Peyer's patch (tissue), 4 donors: ENCODE results near the gene BHLHA15. TPM values are rescaled to one million over a fixed set of nuclear protein-coding genes. Genes with fewer than 3 reads are reported as not detected.

Experiments used
- DNase-seq, 3 donors: peaks; one replicate each; pipeline ENCODE4 v3.0.0-alpha.2; 2017 to 2019
- H3K27ac ChIP-seq, 4 donors: fragments of 200-600 bp; sonication (generic); one replicate each; pipeline ENCODE4 v1.5.1; 2016 to 2019
- H3K27me3 ChIP-seq, 2 donors: fragments of 200-600 bp; sonication (generic); one replicate each; pipeline ENCODE4 v1.5.1; 2019
- H3K36me3 ChIP-seq, 3 donors: fragments of 200-600 bp; sonication (generic); one replicate each; pipeline ENCODE4 v1.5.1; 2016 to 2019
- H3K4me1 ChIP-seq, 4 donors: fragments of 200-600 bp; sonication (generic); one replicate each; pipeline ENCODE4 v1.5.1; 2016 to 2019
- H3K4me3 ChIP-seq, 4 donors: fragments of 200-600 bp; sonication (generic); 1 replicate in 3 of 4; 2 replicates in 1 of 4; pipeline ENCODE4 v1.5.1; 2016 to 2019; ENCODE audit warnings: mild to moderate bottlenecking in 1 of 4
- H3K9me3 ChIP-seq, 4 donors: fragments of 200-600 bp; sonication (generic); one replicate each; pipeline ENCODE4 v1.5.1; 2016 to 2019; ENCODE audit warnings: mild to moderate bottlenecking in 1 of 4
- CTCF ChIP-seq, 6 experiments: fragments of 450-650 bp in 4 of 6; fragments of 200-600 bp in 2 of 6; sonication (generic) in 1 of 6; IDR thresholded peaks; one replicate each; pipeline ENCODE4 v1.5.1; 2017 to 2019; ENCODE audit warnings: antibody characterized with exemption in 6 of 6, mild to moderate bottlenecking in 3 of 6, moderate library complexity in 1 of 6
- POLR2A ChIP-seq, 2 donors: fragments of 450-650 bp; IDR thresholded peaks; one replicate each; pipeline ENCODE4 v1.5.1; 2017; ENCODE audit warnings: antibody characterized with exemption in 2 of 2, mild to moderate bottlenecking in 2 of 2, moderate library complexity in 2 of 2
- total RNA-seq, 4 donors: library from RNA; depleted of rRNA; stranded (reverse); fragments of >200 nt; gene quantifications; one replicate each; pipeline ENCODE4 v1.1.0, GENCODE V29; 2016

The BHLHA15 gene
- total RNA-seq, 4 donors from 2014 or later: 1.6 to 9.9 TPM; not detected in 2

- TF ChIP-seq POLR2A (IDR thresholded peaks at IDR 0.05): no peak
- TF ChIP-seq CTCF (IDR thresholded peaks at IDR 0.05): no peak
- Histone ChIP-seq H3K27me3 (no peaks in the 10 kb centered on the region), H3K4me1 (no peaks in the 10 kb centered on the region), H3K4me3 (no peak overlapping the region), H3K9me3 (no peaks in the 10 kb centered on the region), H3K27ac (no peak overlapping the region), H3K36me3 (peaks cover 0 to 66% (median 0%) of the 10 kb centered on the region in 3 donors)
- DNase-seq: no peak
Measured at GRCh38 chr7:98194672-98195457, 16.4 kb upstream of the BHLHA15 start.

- TF ChIP-seq POLR2A (IDR thresholded peaks at IDR 0.05) (no peak), CTCF (IDR thresholded peaks at IDR 0.05) (no peak)
- Histone ChIP-seq H3K4me1 (no peaks in the 10 kb centered on the region), H3K27ac (no peak overlapping the region), H3K4me3 (no peak overlapping the region), H3K27me3 (no peaks in the 10 kb centered on the region), H3K9me3 (no peaks in the 10 kb centered on the region), H3K36me3 (peaks cover 0 to 50% (median 0%) of the 10 kb centered on the region in 3 donors)
- no peak for DNase-seq
Measured at GRCh38 chr7:98196706-98197605, 14.3 kb upstream of the BHLHA15 start.

GRCh38 chr7:98199131-98199530 is 12.1 kb upstream of the BHLHA15 start:
- H3K36me3 ChIP-seq: peaks cover 0 to 38% (median 0%) of the 10 kb centered on the region in 3 donors
- no peak for DNase-seq
- TF ChIP-seq POLR2A (IDR thresholded peaks at IDR 0.05) (no peak), CTCF (IDR thresholded peaks at IDR 0.05) (no peak)

GRCh38 chr7:98200364-98200763 is 10.9 kb upstream of the BHLHA15 start:
- peaks cover 0 to 32% (median 0%) of the 10 kb centered on the region in 3 donors for H3K36me3 ChIP-seq
- H3K27ac ChIP-seq: no peak overlapping the region

More at GRCh38 chr7:98199131-98199530, 12.1 kb upstream of the BHLHA15 start:
- Histone ChIP-seq H3K9me3 (no peaks in the 10 kb centered on the region), H3K4me3 (no peak overlapping the region), H3K27me3 (no peaks in the 10 kb centered on the region), H3K27ac (no peak overlapping the region), H3K4me1 (peaks cover 0 to 15% (median 4%) of the 10 kb centered on the region in 4 donors)

More at GRCh38 chr7:98200364-98200763, 10.9 kb upstream of the BHLHA15 start:
- peak in 1 of 3 donors; percentile 40 for DNase-seq
- TF ChIP-seq CTCF (IDR thresholded peaks at IDR 0.05) (no peak), POLR2A (IDR thresholded peaks at IDR 0.05) (no peak)
- Histone ChIP-seq H3K9me3 (no peaks in the 10 kb centered on the region), H3K4me1 (peaks cover 0 to 20% (median 4%) of the 10 kb centered on the region in 4 donors), H3K27me3 (no peaks in the 10 kb centered on the region), H3K4me3 (no peak overlapping the region)
